ENCODE measurements around the gene PRRX1.

The PRRX1 gene

GRCh38 chr1:170664828-170665612 is 1.1 kb downstream of the PRRX1 start:
- Histone ChIP-seq H3K27ac (ENCODE audit: extremely low read depth, low read depth, low read length) (no peak overlapping the region; the same call in 1 of the 2 replicates), H3K4me3 (ENCODE audit: low read depth, low read length) (peak overlapping the region; percentile 36), H3K36me3 (ENCODE audit: control insufficient read depth in 2 of 2, insufficient read depth in 1 of 2, low read length in 2 of 2) (no peaks in the 10 kb centered on the region), H3K9me3 (ENCODE audit: control insufficient read depth, insufficient read depth, low read depth, low read length) (no peaks in the 10 kb centered on the region), H3K4me1 (ENCODE audit: control insufficient read depth, insufficient read depth, low read length) (0 out of 2 replicates have a peak, but pooled peaks cover 2% of the 10 kb centered on the region)
- POLR2A ChIA-PET: no interaction called here
- CTCF ChIA-PET: interaction anchor here (0.9 kb wide), 1 partner anchor 24 kb away, joined by 3 read pairs; no protein-coding TSS in a partner anchor
- TF ChIP-seq ZNF266 (tag by site-specific recombination; IDR thresholded peaks at IDR 0.05; ENCODE audit: low read depth) (no peak), ZBTB8A (tag by site-specific recombination; IDR thresholded peaks at IDR 0.05) (peak; percentile 94), ZNF560 (tag by site-specific recombination; IDR thresholded peaks at IDR 0.05; ENCODE audit: borderline replicate concordance) (no peak), ZBTB17 (tag by site-specific recombination; IDR thresholded peaks at IDR 0.05) (peak; percentile 30; the same call in 1 of the 2 replicates), ZNF692 (tag by site-specific recombination; IDR thresholded peaks at IDR 0.05) (peak; percentile 35; the same call in 1 of the 2 replicates), GLI4 (tag by site-specific recombination; IDR thresholded peaks at IDR 0.05) (0 out of 2 replicates have a peak, but pooled peaks have one; percentile 2), ZBTB26 (tag by site-specific recombination; optimal IDR thresholded peaks at IDR 0.05) (peak; percentile 62), HOXC10 (CRISPR knock-in tag; IDR thresholded peaks at IDR 0.05) (no peak), ZNF341 (tag by site-specific recombination; IDR thresholded peaks at IDR 0.05; ENCODE audit: low read depth) (peak; percentile 39; the same call in 1 of the 2 replicates), ZNF449 (tag by site-specific recombination; IDR thresholded peaks at IDR 0.05) (peak; percentile 74), ZNF600 (tag by site-specific recombination; IDR thresholded peaks at IDR 0.05) (peak; percentile 71; the same call in 1 of the 2 replicates), GLIS1 (tag by site-specific recombination; IDR thresholded peaks at IDR 0.05) (0 out of 2 replicates have a peak, but pooled peaks have one; percentile 25), BCL11A (tag by site-specific recombination; IDR thresholded peaks at IDR 0.05; ENCODE audit: low read depth) (0 out of 2 replicates have a peak, but pooled peaks have one; percentile 7), ZIC2 (tag by site-specific recombination; IDR thresholded peaks at IDR 0.05) (peak; percentile 43; the same call in 1 of the 2 replicates), ZBTB20 (tag by site-specific recombination; IDR thresholded peaks at IDR 0.05) (peak; percentile 77), ZNF561 (tag by site-specific recombination; IDR thresholded peaks at IDR 0.05; ENCODE audit: borderline replicate concordance) (peak; percentile 42; the same call in 1 of the 2 replicates), ZNF335 (tag by site-specific recombination; conservative IDR thresholded peaks at IDR 0.05) (peak; percentile 11), IKZF3 (tag by site-specific recombination; IDR thresholded peaks at IDR 0.05) (no peak), ZBTB6 (tag by site-specific recombination; IDR thresholded peaks at IDR 0.05) (peak; percentile 83), SCRT2 (tag by site-specific recombination; IDR thresholded peaks at IDR 0.05) (peak; percentile 13; the same call in 1 of the 2 replicates), EGR2 (tag by site-specific recombination; IDR thresholded peaks at IDR 0.05; ENCODE audit: low read depth) (no peak), CTCF (tag by site-specific recombination; IDR thresholded peaks at IDR 0.05) (peak; percentile 48)
